GM18951 (cell line): ENCODE results near the gene ZNF202.

Experiments used
- POLR2A ChIP-seq: IDR thresholded peaks from 4 replicates; pipeline ENCODE4 v1.6.1; 2011; ENCODE audit warnings: mild to moderate bottlenecking; ENCODE audit not compliant: insufficient read length, insufficient read depth; ENCODE audit errors: extremely low read depth
- in situ Hi-C: fragments of 300-500 bp; cut with MboI; formaldehyde crosslinking; loops from one replicate; pipeline ENCODE4 v1.12.0; 2022; ENCODE audit warnings: low sequenced_read_pairs, mixed read lengths, inconsistent platforms; ENCODE audit not compliant: unreplicated experiment

The ZNF202 gene

GRCh38 chr11:123741159-123742030 is at the start of gene ZNF202:
Gene ZNF202 (minus strand): TSS chr11:123741660. CDS start chr11:123730888, 10,772 bp downstream.
- in situ Hi-C loops: no loop called here
- peak; percentile 80 for TF ChIP-seq POLR2A

DNA sequence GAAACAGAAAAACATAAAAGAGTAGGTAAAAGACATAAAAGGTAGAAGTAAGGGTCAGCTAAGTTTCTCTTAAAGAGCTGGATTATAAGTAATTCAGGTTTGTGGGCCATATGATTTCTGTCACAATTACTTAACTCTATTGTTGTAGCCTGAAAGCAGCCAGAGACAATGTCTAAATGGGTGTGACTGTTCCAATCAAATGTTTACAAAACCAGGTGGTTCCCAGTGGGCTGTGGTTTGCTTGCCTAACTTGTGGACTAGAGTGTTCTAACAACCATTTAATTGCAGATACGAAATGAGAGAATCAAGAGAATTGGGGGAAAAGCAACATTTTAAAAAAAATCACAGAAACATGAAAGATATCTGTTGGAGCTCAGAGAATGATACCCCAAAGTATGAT is 42.1 kb upstream of the ZNF202 start:
- in situ Hi-C loops: no loop called here
- TF ChIP-seq POLR2A: no peak

- no peak for TF ChIP-seq POLR2A
- in situ Hi-C loops: no loop called here
Measured at GRCh38 chr11:123778511-123778910, 37.1 kb upstream of the ZNF202 start.

- TF ChIP-seq POLR2A: no peak
- in situ Hi-C loops: no loop called here
Measured at GRCh38 chr11:123775715-123776549, 34.5 kb upstream of the ZNF202 start.

- in situ Hi-C loops: no loop called here
- TF ChIP-seq POLR2A: no peak
Measured at GRCh38 chr11:123775289-123775688, 33.8 kb upstream of the ZNF202 start.

DNA sequence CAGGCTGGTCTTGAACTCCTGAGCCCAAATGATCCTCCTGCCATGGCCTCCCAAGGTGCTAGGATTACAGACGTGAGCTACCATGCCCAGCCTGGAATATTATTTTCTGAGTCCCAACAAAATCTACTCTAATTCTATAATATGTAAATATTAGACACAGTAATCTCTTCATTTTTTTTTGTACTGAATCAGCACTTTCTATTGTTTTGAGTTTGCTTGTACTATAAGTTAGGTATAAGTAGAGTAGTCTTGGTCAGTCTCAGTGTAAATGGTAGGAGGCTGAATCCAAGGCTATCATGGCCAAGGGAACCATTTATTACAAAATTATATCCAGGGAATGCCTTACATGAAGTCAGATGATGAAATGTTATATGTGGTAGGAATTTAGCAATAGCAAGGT is 32.5 kb upstream of the ZNF202 start:
- no peak for TF ChIP-seq POLR2A
- in situ Hi-C loops: no loop called here

DNA sequence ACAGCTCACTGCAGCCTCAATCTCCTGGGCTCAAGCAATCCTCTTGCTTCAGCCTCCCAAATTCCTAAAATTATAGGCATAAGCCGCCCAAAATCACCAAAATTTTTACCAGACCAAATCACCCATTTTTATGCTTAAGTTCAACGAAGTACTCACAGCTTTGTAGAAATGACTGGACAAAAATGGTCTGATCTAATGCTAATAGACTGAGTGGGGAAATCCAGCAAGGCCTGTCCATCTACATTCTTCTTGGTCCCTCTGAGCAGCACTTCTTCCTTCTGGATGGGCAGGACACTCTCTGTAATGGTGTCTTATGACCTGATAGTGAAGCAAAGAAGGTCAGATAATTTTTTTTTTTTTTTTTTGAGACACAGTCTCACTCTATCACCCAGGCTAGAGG is 31.6 kb upstream of the ZNF202 start:
- TF ChIP-seq POLR2A: no peak
- in situ Hi-C loops: no loop called here

DNA sequence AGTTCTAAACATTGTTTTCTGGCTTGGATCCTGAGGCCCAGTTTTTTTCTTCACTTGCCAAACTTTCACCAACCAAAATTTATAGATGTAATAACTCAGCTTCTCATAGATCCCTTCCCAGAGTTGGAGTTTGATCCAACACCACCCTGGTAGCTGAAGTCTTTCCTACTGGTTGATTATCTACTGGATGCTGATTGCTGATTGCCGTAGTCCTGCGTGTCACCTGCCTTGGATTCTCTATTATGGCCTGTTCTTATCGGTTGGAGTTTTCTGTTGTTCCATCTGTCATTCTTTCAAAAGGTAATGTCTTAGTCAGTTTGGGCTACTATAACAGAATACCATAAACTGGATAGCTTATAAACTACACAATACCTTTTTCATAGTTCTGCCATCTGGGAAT is 30.2 kb upstream of the ZNF202 start:
- in situ Hi-C loops: no loop called here

GRCh38 chr11:123770712-123771111 is 29.3 kb upstream of the ZNF202 start:
- in situ Hi-C loops: no loop called here
- no peak for TF ChIP-seq POLR2A

More for the DNA sequence above, 30.2 kb upstream of the ZNF202 start:
- no peak for TF ChIP-seq POLR2A

GRCh38 chr11:123765601-123766000 is 24.1 kb upstream of the ZNF202 start:
- no peak for TF ChIP-seq POLR2A
- in situ Hi-C loops: no loop called here

DNA sequence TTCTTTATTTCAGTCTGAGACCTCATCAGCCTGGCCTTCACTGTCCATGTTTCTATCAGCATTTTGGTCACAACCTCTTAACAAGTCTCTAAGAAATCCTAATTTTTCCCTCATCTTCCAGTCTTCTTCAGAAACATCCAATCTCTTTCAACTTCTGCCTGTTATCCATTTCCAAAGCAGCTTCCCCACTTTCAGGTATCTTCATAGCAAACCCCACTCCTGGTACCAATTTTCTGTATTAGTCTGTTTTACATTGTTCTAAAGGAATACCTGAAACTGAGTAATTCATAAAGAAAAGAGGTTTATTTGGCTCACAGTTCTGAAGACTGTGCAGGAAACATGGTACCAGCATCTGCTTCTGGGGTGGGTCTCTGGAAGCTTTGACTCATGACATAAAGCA is 21.0 kb upstream of the ZNF202 start:
- no peak for TF ChIP-seq POLR2A
- in situ Hi-C loops: no loop called here

DNA sequence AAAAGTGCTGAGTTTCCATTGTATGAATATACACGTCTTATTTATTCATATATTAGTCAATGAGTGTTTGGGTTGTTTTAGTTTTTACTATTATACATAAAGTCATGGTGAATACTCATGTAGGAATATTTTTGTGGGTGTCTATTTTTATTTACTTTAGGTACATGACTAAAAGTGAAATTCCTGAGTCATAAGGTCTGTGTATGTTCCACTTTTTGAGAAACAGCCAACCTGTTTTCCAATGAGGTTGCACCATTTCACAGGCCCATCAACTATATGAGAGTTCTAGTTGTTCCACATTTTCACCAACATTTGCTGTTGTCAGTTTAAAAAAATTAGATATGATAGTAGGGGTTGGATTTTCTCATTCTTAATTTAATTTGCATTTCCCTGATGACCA is 19.4 kb upstream of the ZNF202 start:
- no peak for TF ChIP-seq POLR2A

GRCh38 chr11:123757976-123758375 is 16.5 kb upstream of the ZNF202 start:
- in situ Hi-C loops: no loop called here
- no peak for TF ChIP-seq POLR2A

More for the DNA sequence above, 19.4 kb upstream of the ZNF202 start:
- in situ Hi-C loops: no loop called here

DNA sequence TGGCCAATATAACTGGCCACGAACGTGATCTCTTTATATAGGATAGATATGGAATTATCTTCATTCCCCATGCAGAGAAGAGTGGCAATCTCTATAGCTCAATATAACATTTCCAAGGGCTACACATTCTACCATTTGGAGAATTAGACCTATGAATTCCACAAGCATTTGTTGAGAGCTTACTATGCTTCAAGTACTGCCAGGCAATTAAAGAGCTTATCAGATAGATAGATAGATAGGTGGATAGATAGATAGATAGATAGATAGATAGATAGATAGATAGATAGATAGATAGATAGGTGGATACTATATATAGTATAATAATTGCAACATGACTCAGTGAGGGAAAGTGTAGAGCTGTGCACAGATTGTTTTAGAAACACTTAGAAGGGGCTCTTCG is 14.4 kb upstream of the ZNF202 start:
- TF ChIP-seq POLR2A: no peak
- in situ Hi-C loops: no loop called here

- TF ChIP-seq POLR2A: no peak
- in situ Hi-C loops: no loop called here
Measured at GRCh38 chr11:123755344-123755743, 13.9 kb upstream of the ZNF202 start.
